ENCODE measurements around the gene THBS2. TPM values are rescaled to one million over a fixed set of nuclear protein-coding genes. Genes with fewer than 3 reads are reported as not detected.

The THBS2 gene
- total RNA-seq, 2 experiments from 2014 or later = not detected

DNA sequence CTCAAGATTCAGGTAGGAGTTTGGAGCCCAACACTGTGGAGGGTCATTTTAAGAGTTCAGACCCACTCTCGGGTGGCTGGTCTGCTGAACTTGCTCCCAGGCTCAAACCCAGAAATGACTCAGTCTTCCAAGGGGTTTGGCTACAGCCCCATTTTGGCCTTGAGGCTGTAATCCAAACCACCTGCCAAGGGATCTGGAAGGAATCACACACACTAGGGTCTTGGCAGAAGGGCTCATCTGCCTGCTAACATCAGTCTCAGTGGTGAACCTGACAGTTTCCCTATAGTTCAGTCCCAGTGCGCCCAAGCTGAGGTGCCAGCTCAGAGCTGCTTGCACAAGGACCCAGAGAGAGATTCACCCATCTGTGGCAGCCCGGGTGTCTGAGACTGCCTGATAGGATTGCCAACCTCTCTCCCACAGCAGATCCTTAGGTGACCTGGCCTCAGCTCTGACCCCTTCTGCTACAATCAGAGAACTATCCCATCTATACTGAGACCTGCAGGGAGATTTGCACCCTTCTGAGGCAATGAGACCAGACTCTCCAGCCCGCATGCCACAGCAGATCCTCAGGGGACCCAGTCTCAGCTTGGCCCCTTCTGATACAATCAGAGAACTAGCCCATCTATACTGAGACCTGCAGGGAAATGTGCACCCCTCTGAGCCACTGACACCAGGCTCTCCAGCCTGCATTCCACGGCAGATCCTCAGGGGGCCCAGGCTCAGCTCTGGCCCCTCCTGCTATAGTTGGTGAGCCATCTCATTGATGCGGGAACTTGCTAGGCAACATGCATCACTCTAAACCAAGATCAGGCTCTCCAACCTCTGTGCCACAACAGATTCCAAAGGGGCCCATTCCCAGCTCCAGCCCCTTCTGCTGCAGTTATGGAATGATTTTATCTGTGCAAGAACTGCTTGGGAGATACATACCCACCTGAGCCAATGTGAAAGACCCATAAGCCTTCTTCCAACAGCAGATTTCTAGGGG, 48.2 kb downstream of the THBS2 start:
- Histone ChIP-seq H3K9me3 (ENCODE audit: low read length) (peaks cover 5% of the 10 kb centered on the region; the same call in 1 of the 2 replicates), H3K79me2 (ENCODE audit: insufficient read depth, low read depth, low read length) (no peaks in the 10 kb centered on the region), H4K20me1 (ENCODE audit: insufficient read depth, low read length) (no peaks in the 10 kb centered on the region), H3K36me3 (ENCODE audit: insufficient read depth, low read length) (no peaks in the 10 kb centered on the region), H3K4me2 (ENCODE audit: low read length) (no peak overlapping the region), H3K9me2 (ENCODE audit: insufficient read depth, low read length) (no peaks in the 10 kb centered on the region), H2AFZ (ENCODE audit: low read length) (no peak overlapping the region), H3K27ac (ENCODE audit: low read depth, low read length, poor library complexity, severe bottlenecking) (no peak overlapping the region), H3K4me1 (ENCODE audit: insufficient read depth, low read length, poor library complexity, severe bottlenecking) (no peaks in the 10 kb centered on the region), H3K4me3 (ENCODE audit: low read depth, low read length, poor library complexity, severe bottlenecking) (no peak overlapping the region)
- no TSS peak for BruUV-seq (replicated peaks)
- ChIA-PET POLR2A (no interaction called here), CTCF (ENCODE audit: unreplicated experiment) (no interaction called here)
- intact Hi-C loops (cut with micrococcal nuclease; ENCODE audit: unreplicated experiment) = no loop called here
- TF ChIP-seq CTCF (conservative IDR thresholded peaks at IDR 0.05; ENCODE audit: low read length) = no peak
- no peak for TF ChIP-seq EZH2phosphoT487 (IDR thresholded peaks at IDR 0.05; ENCODE audit: borderline replicate concordance, low read depth, low read length)
- no peak for DNase-seq (ENCODE audit: low spot score)

- BruUV-seq (replicated peaks) = no TSS peak
- Histone ChIP-seq H3K9me2 (ENCODE audit: insufficient read depth, low read length) (no peaks in the 10 kb centered on the region), H3K27ac (ENCODE audit: low read depth, low read length, poor library complexity, severe bottlenecking) (no peak overlapping the region), H3K79me2 (ENCODE audit: insufficient read depth, low read depth, low read length) (no peaks in the 10 kb centered on the region), H3K4me1 (ENCODE audit: insufficient read depth, low read length, poor library complexity, severe bottlenecking) (no peaks in the 10 kb centered on the region), H3K4me3 (ENCODE audit: low read depth, low read length, poor library complexity, severe bottlenecking) (no peak overlapping the region), H4K20me1 (ENCODE audit: insufficient read depth, low read length) (no peaks in the 10 kb centered on the region), H2AFZ (ENCODE audit: low read length) (no peak overlapping the region), H3K4me2 (ENCODE audit: low read length) (no peak overlapping the region), H3K9me3 (ENCODE audit: low read length) (peaks cover 5% of the 10 kb centered on the region; the same call in 1 of the 2 replicates), H3K36me3 (ENCODE audit: insufficient read depth, low read length) (no peaks in the 10 kb centered on the region)
- intact Hi-C loops (cut with micrococcal nuclease; ENCODE audit: unreplicated experiment) = no loop called here
- DNase-seq (ENCODE audit: low spot score) = no peak
- no peak for TF ChIP-seq EZH2phosphoT487 (IDR thresholded peaks at IDR 0.05; ENCODE audit: borderline replicate concordance, low read depth, low read length)
- TF ChIP-seq CTCF (conservative IDR thresholded peaks at IDR 0.05; ENCODE audit: low read length) = no peak
- CTCF ChIA-PET (ENCODE audit: unreplicated experiment) = no interaction called here
- POLR2A ChIA-PET = no interaction called here
Observed at GRCh38 chr6:169204167-169204566, 49.5 kb downstream of the THBS2 start.

DNA sequence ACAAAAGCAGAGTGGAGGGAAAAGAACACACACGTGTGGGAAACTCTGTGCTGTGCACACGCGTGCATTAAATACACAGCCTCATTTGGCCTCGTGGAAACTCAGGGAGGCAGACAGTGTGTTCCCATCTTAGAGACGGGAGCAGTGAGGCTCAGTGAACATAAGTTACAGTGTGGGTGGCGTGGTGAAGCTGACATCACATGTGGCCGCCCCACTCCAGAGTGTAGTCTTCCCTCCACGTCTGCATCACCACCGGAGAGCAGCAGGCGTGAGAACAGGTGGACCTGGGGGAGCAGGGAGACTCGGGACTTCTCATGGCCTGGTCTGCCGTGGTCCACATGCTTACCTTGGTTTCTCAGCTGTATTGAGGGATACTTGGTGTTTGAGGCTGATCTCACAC, 51.7 kb downstream of the THBS2 start:
- H3K36me3 ChIP-seq (ENCODE audit: insufficient read depth, low read length) = no peaks in the 10 kb centered on the region
- no peak overlapping the region for H2AFZ ChIP-seq (ENCODE audit: low read length)
- intact Hi-C loops (cut with micrococcal nuclease; ENCODE audit: unreplicated experiment) = no loop called here
- CTCF ChIA-PET (ENCODE audit: unreplicated experiment) = no interaction called here
- H3K27ac ChIP-seq (ENCODE audit: low read depth, low read length, poor library complexity, severe bottlenecking) = no peak overlapping the region
- TF ChIP-seq EZH2phosphoT487 (IDR thresholded peaks at IDR 0.05; ENCODE audit: borderline replicate concordance, low read depth, low read length) (no peak), CTCF (conservative IDR thresholded peaks at IDR 0.05; ENCODE audit: low read length) (no peak)
- no peak overlapping the region for H3K4me2 ChIP-seq (ENCODE audit: low read length)
- no peaks in the 10 kb centered on the region for H3K4me1 ChIP-seq (ENCODE audit: insufficient read depth, low read length, poor library complexity, severe bottlenecking)
- no peak overlapping the region for H3K4me3 ChIP-seq (ENCODE audit: low read depth, low read length, poor library complexity, severe bottlenecking)
- H3K79me2 ChIP-seq (ENCODE audit: insufficient read depth, low read depth, low read length) = no peaks in the 10 kb centered on the region
- no peaks in the 10 kb centered on the region for H4K20me1 ChIP-seq (ENCODE audit: insufficient read depth, low read length)
- POLR2A ChIA-PET = interaction anchor here (0.6 kb wide), 1 partner anchor 69 kb away, joined by 3 read pairs; no protein-coding TSS in a partner anchor
- no peaks in the 10 kb centered on the region for H3K9me2 ChIP-seq (ENCODE audit: insufficient read depth, low read length)
- BruUV-seq (replicated peaks) = no TSS peak
- no peaks in the 10 kb centered on the region for H3K9me3 ChIP-seq (ENCODE audit: low read length)
- no peak for DNase-seq (ENCODE audit: low spot score)

Measured in OCI-LY7 (cell line).